GM18909 (cell line): Measurements from ENCODE around the gene KRT15.

Experiments used
- ATAC-seq: cut with Tn5 transposase; IDR thresholded peaks from one replicate; pipeline ENCODE4 v1.9.1; 2021; ENCODE audit warnings: mild to moderate bottlenecking; ENCODE audit not compliant: unreplicated experiment, poor library complexity

Gene KRT15

DNA sequence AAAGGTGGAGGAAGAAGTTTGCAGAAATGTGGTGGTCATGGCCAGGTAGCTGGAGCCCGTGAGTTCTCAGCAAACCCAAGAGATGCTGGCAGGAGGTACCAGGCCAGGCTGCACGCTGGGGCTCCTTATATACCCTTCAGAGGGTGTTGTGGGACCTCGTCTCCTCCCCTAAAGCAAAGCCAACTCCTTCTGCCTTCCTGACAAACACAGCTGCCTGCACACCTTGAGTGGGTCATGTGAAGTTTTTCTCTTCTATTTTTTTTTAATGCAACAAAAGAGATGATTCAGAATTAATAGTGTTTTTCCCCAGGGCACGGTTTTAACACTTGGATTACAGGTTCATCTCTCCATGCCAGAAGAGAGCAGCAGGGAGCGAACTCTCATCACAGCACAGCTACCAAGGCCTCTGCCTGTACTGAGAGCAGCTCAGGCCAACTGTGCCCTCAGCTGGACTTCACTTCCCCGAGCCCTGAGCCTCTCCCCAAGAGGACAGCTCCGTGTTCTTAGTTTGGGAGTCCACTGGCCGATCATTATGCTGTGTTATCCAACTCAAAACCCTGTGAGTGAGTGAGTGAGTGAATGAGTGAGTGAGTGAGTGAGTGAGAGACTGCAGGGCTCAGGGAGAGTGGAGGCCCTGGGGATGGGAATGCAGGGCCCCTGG, at the start of gene KRT15:
Gene KRT15, minus strand, starts transcription at position 102 of the 661 bp plus-strand sequence. Its CDS starts 63 bp downstream, at position 39.
- ATAC-seq, result no peak

DNA sequence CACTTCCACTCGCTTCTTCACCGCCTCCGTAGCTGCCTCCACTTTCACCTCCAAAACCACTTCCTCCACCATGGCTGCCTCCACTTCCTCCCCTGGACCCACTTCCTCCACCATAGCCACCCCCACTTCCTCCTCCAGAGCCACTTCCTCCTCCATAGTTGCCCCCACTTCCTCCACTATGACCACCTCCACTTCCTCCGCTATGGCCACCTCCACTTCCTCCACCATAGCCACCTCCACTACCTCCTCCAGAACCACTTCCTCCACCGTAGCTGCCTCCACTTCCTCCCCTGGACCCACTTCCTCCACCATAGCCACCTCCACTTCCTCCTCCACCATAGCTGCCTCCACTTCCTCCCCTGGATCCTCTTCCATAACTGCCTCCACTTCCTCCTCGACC, 48.6 kb upstream of the KRT15 start:
- no peak for ATAC-seq

DNA sequence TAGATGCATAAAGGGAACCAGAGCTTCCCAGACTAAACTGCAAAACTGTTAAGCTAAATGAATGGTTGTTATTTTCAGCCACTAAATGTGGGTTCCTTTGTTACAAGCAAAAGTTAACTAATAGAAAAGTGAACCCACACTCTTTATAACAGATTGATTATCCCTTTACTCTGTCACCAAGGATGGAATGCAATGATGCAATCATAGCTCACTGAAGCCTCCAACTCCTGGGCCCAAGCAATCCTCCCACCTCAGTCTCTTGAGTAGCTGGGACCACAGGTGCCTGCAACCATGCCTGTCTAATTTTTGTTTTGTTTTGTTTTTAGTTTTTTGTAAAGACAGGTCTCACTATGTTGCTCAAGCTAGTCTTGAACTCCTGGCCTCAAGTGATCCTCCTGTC, 46.6 kb upstream of the KRT15 start:
- ATAC-seq, result no peak

DNA sequence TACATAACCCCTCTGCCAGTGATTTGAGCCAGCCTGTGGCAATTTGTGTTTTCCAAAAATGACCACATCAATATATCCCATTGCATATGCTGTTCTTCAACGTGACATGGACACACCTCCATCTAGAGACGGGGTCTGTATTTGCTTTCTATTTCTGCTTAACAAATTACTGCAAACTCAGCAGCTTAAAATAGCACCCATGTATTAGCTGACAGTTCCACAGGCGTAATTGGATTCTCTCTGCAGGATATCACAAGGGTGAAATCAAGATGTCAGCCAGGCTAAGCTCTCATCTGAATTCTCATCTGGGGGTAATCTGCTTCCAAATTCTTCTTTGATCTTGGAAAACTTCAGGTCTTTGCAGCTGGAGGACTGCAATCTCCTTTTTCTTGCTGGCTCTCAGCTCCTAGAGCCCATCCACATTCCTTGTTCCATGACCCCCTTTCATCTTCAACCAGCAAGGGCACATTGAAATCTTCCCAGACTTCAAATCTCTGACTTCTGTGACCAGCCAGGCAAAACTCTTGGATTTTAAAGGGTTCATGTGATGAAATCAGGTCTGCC, 45.0 kb upstream of the KRT15 start:
- ATAC-seq, result no peak

DNA sequence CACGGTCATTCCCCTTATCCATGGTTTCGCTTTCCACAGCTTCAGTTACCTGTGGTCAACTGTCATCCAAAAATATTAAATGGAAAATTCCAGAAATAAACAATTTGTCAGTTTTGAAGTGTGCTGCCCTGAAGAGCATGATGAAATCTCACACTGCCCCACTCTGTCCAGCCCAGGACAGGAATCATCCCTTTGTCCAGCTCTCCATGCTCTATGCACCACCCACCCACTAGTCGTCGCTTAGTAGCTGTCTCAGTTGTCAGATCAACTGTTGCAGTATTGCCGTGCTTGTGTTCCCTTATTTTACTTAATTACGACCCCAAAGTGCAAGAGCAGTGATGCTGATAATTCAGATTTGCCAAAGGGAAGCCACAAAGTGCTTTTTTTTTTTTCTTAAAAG, 42.9 kb upstream of the KRT15 start:
- ATAC-seq, result no peak

DNA sequence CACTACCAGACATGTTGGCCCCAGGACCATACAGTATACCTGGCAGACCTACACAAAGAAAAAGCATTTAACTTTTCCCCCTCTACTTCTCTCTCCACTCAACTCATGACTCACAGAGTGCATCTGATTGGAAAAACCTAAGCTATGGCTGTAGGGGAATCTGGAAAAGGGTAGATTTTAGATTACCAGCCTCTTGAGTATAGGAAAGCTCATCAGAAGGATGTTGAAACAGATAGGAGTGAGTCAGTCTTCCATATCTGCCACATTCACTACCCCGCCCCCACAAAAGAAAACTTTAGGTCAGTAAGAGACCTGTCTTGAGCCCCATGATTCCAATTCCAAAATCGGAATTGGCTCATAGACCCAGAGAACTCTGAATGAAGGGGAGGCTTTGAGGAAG, 40.9 kb upstream of the KRT15 start:
- ATAC-seq, result no peak

DNA sequence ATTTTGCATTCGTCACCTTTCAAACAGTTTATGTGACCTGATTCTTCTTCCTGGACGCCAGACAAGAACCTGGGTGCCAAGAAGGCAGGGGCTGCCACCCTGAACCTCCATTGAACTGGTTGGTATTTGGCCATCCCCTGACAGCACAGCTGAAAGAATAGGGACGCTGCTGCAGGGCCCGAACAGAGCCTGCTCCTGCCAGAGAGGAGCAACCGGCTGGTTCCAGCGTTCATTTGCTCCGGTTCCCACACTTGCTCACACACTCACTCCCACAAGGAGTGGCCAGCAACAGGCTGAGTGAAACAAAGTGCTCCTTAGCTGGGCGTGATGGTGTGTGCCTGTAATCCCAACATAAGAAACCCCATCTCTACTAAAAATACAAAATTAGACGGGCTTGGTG, 38.2 kb upstream of the KRT15 start:
- ATAC-seq, result no peak

DNA sequence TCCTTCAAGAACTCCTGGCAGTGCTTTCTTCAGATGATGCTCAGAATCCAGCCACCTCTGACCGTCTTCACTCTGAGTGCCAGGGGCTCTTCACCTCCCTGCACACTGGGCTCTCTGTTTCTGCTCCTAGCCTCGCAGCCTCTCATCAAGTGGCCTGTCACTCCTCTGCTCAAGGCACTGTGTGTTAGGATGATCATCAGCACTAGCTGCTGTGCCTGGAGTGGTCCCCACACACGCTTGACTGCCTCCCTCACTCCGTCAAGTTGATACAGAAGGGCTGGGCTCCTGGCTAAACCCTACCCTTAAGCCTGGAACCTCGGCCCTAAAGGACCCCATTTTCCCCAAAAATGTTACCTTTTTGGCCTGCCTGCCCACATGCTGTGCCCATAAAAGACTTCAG, 37.6 kb upstream of the KRT15 start:
- no peak for ATAC-seq

DNA sequence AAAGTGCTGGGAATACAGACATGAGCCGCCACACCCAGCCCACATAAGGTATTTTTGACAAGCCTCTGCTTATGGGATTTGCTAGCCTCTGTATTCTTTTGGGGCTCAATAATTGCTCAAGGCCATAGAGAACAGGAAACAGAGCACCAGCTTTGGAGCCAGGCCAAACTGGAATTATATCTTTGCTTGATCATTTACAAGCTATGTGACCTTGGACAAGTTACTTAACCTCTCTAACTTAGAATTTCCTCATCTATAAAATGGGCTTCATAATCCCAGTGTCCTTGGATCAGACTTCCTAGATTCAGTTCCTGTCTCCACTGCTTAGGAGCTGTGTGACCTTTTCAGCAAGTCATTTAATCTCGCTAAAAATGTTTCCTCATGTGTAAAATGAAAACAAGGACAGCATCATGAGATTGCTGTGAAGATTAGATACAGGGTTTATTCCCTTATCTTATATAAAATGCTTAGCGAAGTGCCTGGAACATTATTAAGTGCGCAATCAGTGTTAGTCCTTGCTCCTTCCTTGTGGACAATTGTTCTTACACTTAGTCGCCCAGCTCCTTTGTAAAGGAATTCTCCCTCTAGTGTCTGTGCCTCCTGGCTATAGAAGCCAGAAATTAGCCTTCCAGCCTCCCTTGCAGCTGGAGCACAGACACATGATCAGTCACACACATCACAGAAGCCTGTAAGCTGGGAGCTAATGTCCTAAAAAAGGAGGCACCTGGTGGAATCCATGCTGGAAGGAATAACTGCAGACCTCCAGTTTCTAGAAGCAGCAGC, 36.6 kb upstream of the KRT15 start:
- no peak for ATAC-seq

DNA sequence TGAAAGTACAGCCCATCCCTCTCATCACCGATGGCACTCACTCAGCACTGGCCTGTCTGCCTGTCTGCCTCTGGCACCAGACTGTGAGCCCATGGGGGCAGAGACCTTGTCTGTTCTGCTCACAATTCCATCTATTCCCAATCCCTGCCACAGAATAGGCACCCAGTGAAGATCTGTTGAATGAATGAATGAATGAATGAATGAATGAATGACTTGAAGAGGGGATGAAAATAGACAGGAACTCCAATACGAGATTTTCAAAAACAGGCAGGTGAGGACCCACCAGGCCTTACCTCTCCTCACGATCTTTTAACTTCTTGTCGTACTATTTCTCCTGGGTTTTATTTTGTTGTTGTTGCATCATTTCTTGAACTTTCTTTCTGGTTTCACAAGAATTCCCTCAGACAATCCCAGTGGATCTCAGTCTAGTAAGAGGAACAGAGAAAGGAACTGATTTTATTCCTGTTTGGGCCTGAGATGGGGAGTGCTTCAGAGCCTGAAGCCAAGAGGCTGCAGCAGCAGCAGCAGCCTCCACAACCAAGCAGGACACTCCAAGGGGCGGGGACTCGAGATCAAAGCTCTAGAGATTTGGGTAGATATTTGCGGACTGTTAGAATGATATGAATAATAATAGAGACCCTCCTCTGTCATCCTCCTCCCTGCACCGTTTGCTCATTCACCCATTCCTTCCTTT, 35.4 kb upstream of the KRT15 start:
- no peak for ATAC-seq

DNA sequence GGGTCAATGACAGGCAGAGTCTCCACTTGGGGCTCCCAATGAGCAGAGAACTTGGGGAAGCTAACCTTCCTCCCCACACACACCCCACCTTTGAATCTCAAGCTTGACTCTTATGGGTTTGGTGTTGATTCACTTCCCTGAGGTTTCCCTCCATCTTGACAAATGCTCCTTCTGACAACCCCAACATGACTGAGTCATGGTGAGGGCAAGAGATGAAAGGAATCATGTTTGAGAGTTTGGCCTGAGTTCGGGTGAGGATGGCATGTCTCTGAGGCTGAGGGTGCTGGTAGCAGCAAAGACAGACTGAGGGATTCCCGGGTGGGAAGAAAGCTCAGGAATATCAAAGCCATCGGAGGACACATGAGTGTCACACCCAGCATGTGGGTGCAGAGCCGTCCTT, 34.5 kb upstream of the KRT15 start:
- no peak for ATAC-seq

DNA sequence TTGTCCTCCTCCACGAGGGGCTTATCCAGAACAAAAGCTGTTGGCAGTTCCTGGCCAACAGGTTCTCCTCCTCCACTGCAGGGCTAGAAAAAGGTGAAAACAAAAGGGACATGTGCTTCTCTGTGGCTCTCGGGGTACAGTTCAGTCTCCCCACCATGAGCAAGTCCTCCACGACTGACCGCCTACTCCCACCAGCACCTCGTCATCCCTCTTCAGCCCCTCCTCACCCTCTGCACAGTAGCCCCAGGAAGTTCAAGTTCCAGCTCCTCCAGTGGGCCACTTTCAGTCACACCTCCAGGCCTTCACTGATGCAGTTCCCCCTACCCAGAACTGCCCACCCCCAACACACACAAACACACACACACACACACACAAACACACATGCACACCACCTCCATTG, 33.8 kb upstream of the KRT15 start:
- no peak for ATAC-seq

DNA sequence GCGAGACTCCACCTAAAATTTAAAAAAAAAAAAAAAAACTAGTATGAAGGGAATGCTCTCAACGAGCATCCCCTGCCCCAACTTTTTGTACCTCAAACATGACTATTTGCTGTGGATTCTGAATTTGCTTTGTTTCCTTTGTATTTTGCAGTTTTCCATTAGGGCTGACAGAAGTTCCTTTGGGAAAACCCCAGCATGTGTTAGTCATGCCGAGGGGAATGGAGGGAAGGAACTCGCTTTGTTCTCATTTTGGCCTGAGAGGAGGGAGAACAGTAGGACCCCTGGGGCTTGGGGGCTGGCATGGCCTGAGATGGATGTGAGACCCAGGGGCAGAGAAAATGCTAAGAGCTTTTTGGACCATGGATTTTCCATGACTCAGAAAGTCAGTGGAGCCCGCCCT, 32.7 kb upstream of the KRT15 start:
- no peak for ATAC-seq

DNA sequence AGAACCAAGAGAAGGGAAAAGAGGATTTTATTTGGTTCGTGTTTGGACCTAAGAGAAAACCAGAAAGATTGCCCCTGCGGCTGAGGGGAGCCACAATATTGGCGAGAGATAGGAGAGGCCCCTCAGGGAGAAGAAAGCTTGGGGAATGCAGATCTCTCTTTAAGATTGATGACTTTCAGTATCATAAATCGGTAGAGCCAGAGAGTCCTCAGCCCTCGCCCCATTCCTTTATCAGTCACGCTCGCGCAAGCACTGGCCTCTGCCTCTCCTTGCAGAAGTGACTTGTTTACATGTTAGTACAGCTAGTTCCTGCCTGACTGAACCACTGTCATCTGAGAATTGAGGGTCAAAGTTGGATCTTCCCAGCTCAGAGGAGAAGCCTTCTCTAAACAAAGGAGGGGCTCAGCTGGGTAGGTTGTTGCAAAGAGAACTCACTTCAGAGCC, 30.9 kb upstream of the KRT15 start:
- no peak for ATAC-seq

DNA sequence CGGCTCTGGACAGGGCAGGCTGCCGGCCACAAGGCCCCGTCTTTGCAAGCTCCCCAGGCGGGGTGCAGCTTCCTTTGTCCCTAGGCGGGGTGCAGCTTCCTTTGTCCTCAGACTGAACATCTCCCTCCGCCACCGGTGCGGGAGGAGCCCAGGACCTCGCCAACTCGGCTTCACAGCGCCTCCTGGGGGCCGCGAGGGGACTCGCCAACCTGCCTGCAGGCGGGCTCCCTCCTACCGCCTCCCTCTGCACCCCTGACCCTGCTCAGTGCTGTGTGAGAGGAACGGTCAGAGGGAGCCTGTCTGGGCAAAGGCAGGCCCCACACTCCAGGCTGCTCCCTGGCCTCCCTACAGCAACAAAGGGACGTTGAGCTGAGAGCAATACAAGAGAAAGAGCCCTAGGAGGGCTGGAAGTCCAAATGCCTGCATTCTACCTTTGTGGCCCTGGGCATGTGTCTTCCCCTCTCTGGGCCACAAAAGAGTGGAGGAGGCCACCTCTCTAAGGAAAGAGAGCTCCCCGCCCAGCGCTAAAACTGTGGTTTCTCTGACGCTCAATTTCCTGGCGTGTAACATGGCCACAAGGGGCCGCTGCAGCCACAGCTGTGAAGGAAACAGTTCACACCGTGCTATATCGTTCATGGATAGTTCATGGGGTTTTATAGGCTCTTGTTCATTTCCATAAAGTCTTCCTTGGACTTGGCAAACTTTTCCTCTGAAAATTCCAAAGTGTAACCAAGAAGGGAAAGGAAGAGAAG, 30.3 kb upstream of the KRT15 start:
- peak; percentile 67 for ATAC-seq

DNA sequence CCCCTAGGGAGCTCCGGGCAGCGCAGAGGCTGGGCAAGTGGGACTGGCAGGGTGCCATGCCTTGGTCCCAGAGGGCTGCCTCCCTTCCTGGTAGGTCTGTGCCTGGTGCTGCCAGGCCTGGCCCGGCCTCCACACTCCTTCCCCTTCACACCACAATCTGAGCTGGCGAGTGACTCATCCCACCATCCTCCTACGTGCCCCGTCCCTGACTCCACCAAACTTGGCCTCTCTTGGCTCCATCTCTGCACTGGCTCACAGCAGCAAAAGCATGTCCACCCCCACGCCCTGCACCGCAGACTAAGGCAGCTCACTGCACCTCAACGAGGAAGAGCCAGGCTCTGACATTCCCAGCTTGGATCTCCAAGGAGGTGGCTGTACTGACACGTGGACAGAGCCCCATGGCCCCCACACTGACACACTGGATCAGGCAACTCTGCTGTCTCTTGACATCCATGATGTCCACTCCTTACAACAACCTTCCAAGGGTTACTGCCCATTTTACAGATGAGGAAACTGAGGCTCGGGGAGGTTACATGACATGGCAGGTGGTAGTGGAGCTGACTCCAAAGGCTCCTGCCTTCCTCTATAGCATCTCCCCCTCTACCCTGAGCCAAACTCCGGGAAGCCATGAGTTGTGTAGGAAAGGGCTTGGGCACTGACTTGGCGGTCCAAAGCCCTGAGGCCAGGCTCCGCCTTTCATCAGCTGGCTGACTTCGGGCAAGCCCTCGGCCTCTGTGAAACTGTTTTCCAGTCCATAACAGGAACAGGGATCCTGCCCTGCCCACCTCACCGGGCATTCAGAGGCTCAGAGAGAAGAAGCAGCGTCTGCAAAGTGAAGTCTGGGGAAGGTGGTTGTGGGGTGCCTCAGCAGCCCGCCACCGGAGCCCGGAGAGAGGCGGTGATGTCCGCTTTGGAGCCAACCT, 29.5 kb upstream of the KRT15 start:
- no peak for ATAC-seq

DNA sequence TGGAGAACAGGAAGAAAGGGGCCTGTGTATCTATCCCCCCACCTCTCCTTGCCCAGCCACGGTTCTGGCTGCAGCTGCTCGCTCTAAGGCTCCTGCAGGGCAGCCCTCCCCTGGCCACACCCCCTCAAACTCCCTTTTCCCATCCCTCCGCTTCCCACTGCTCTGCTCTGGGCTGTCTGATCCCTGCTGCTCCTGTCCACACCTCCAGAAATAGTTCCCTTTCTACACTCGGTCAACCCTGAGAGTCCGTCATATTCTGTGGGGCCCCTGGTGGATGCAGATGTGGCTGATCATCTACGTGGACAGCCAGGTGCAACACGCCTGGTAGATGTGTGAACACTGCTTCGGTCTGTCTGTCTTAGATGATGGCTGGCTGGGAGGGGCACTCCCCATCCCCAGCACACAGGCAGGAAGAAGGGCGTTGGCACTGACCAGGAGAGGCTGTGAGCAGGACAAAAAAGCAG, 28.7 kb upstream of the KRT15 start:
- no peak for ATAC-seq

DNA sequence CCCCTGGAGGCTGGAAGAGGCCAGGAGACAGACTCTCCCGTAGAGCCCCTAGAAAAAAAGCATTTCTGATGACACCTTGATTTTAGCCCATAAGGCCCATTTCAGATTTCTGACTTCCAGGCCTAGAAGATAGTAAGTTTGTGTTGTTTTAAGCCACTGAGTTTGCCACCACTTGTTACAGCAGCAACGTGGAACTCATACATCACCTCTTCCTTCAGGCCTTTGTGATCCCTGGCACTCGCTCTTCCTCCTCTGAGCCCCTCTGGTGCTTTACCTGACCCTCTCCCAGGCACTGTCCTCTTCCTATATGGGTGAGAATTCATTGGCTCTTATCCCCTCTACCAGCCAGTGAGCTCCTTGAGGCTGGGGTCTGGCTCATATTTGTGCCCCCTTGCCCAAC, 28.1 kb upstream of the KRT15 start:
- ATAC-seq, result no peak

DNA sequence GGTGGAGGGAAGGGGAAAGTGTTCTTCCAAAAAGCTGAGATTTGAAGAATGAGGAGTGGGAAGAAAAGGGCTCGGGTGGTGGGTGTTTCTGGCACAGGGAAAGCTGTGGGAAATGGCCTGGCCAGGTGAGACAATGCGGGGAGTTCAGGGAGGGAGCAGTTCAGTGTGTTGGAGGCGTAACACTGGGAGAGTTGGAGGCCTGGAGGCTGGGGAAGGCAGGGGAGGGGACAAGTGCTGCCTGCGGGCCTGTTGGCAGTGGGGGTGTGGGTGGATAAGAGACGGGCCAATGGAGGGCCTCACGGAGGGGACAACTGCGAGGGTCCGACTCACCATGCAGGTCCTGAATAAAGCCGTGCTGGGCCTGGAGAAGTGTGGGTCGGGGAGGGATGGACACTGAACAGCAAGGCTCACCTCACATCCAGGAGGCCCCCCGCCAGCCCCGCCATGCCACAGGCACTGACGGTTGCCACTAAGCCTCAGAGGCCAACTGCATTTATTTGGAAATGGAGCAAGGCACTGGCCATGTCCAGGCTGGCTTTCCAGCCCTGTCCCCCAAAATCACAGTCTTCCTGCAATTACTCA, 27.2 kb upstream of the KRT15 start:
- ATAC-seq, result no peak
